Sigmoid colon (tissue), 7 donors: Measurements from ENCODE around the gene NKAIN1. TPM values are rescaled to one million over a fixed set of nuclear protein-coding genes. Genes with fewer than 3 reads are reported as not detected.
"Not testable (repeated sequence)": the region's sequence is repeated elsewhere in the genome, so short reads cannot be mapped to it uniquely, and the experiment has no call there.

Source experiments
- DNase-seq: peaks from one replicate; pipeline ENCODE4 v3.0.0-alpha.2; 2019
- H3K27ac ChIP-seq, 4 donors: fragments of 200-600 bp; sonication (generic); one replicate each; pipeline ENCODE4 v1.5.1; 2016 to 2019; ENCODE audit warnings: mild to moderate bottlenecking in 1 of 4
- H3K27me3 ChIP-seq, 3 donors: fragments of 200-600 bp; sonication (generic); one replicate each; pipeline ENCODE4 v1.5.1; 2019; ENCODE audit warnings: mild to moderate bottlenecking in 1 of 3
- H3K36me3 ChIP-seq, 4 donors: fragments of 200-600 bp; sonication (generic); one replicate each; pipeline ENCODE4 v1.5.1; 2016 to 2019
- H3K4me1 ChIP-seq, 4 donors: fragments of 200-600 bp; sonication (generic); one replicate each; pipeline ENCODE4 v1.5.1; 2017 to 2019
- H3K4me3 ChIP-seq, 4 donors: fragments of 200-600 bp; sonication (generic); one replicate each; pipeline ENCODE4 v1.5.1; 2017 to 2019; ENCODE audit warnings: mild to moderate bottlenecking in 2 of 4, moderate library complexity in 1 of 4
- H3K9me3 ChIP-seq, 4 donors: fragments of 200-600 bp in 3 of 4; sonication (generic) in 3 of 4; one replicate each; pipeline versions ENCODE4 v1.5.1 to v1.6.1; 2013 to 2019
- CTCF ChIP-seq, 4 experiments: fragments of 450-650 bp in 3 of 4; fragments of 200-600 bp in 1 of 4; IDR thresholded peaks; one replicate each; pipeline ENCODE4 v1.5.1; 2016 to 2019; ENCODE audit warnings: antibody characterized with exemption in 4 of 4, mild to moderate bottlenecking in 3 of 4, moderate library complexity in 2 of 4
- EP300 ChIP-seq, 4 donors: sonication (generic); formaldehyde crosslinking; IDR thresholded peaks; one replicate each; pipeline ENCODE4 v1.6.1; 2017; ENCODE audit warnings: antibody characterized with exemption in 4 of 4
- POLR2A ChIP-seq, 2 donors: fragments of 450-650 bp; IDR thresholded peaks; one replicate each; pipeline ENCODE4 v1.6.1; 2016; ENCODE audit warnings: antibody characterized with exemption in 2 of 2, mild to moderate bottlenecking in 2 of 2, moderate library complexity in 2 of 2
- POLR2AphosphoS5 ChIP-seq, 4 donors: sonication (generic); formaldehyde crosslinking; IDR thresholded peaks; one replicate each; pipeline ENCODE4 v1.6.1; 2017; ENCODE audit warnings: antibody characterized with exemption in 4 of 4
- WGBS, 2 donors: extraction: QIAGEN DNeasy Blood & Tissue Kit; methylation state at CpG; one replicate each; pipeline ENCODE4 v1.1.7; 2013; 5-methylcytosine and 5-hydroxymethylcytosine counted together
- intact Hi-C: fragments of 100-400 bp; cut with DNase I; formaldehyde crosslinking; loops from one replicate; pipeline ENCODE4 v1.15.1; 2023
- polyA plus RNA-seq, 3 donors: library from polyadenylated mRNA; stranded (reverse); fragments of 200-250 nt; gene quantifications; one replicate each; pipeline ENCODE4 v1.2.3, GENCODE V29; 2013
- total RNA-seq, 4 donors: library from RNA; depleted of rRNA; stranded (reverse); fragments of >200 nt; gene quantifications; one replicate each; pipeline ENCODE4 v1.1.0, GENCODE V29; 2016
- donor health status: healthy with polysubstance abuse.
- donor health status: Bipolar disorder and iron deficiency.
- donor health status: healthy.

NKAIN1 gene
- total and polyA plus RNA-seq, 7 donors: 0.28 to 1.4 (median 0.35) TPM; not detected in 3

GRCh38 chr1:31182352-31182751 is 57.3 kb downstream of the NKAIN1 start:
- no peak overlapping the region for H3K27ac ChIP-seq
- H3K27me3 ChIP-seq: peaks cover 3 to 43% (median 26%) of the 10 kb centered on the region in 3 donors
- H3K4me1 ChIP-seq: peaks cover 0 to 16% (median 12%) of the 10 kb centered on the region in 4 donors
- H3K4me3 ChIP-seq: no peak overlapping the region
- 1 to 2% methylated on average over 18 of the region's 18 CpGs for WGBS, 2 donors
- H3K36me3 ChIP-seq: no peaks in the 10 kb centered on the region
- H3K9me3 ChIP-seq: no peaks in the 10 kb centered on the region
- intact Hi-C loops: no loop called here
- DNase-seq: peak; percentile 74
- TF ChIP-seq POLR2A (IDR thresholded peaks at IDR 0.05) (no peak), EP300 (IDR thresholded peaks at IDR 0.05) (no peak), CTCF (IDR thresholded peaks at IDR 0.05) (peak in 1 of 4 experiments; percentile 11), POLR2AphosphoS5 (IDR thresholded peaks at IDR 0.05) (peak in 1 of 4 donors; percentile 44)

GRCh38 chr1:31181515-31182343 is 58.0 kb downstream of the NKAIN1 start:
- H3K27ac ChIP-seq: no peak overlapping the region
- H3K4me3 ChIP-seq: no peak overlapping the region
- DNase-seq: peak; percentile 68
- peaks cover 0 to 16% (median 12%) of the 10 kb centered on the region in 4 donors for H3K4me1 ChIP-seq
- 6 to 10% methylated on average over 52 of the region's 52 CpGs for WGBS, 2 donors
- intact Hi-C loops: no loop called here
- H3K9me3 ChIP-seq: no peaks in the 10 kb centered on the region
- H3K36me3 ChIP-seq: no peaks in the 10 kb centered on the region
- peak in 2 of 4 experiments; percentile 32 to 50 for TF ChIP-seq CTCF (IDR thresholded peaks at IDR 0.05)
- TF ChIP-seq EP300 (IDR thresholded peaks at IDR 0.05): no peak
- H3K27me3 ChIP-seq: peaks cover 3 to 43% (median 26%) of the 10 kb centered on the region in 3 donors

GRCh38 chr1:31180338-31180737 is 59.3 kb downstream of the NKAIN1 start:
- Histone ChIP-seq H3K27me3 (peaks cover 3 to 43% (median 26%) of the 10 kb centered on the region in 3 donors), H3K36me3 (no peaks in the 10 kb centered on the region), H3K4me3 (no peak overlapping the region), H3K4me1 (peaks cover 0 to 16% (median 12%) of the 10 kb centered on the region in 4 donors), H3K9me3 (no peaks in the 10 kb centered on the region), H3K27ac (no peak overlapping the region)
- 75 to 79% methylated on average over 6 of the region's 6 CpGs for WGBS, 2 donors
- intact Hi-C loops: no loop called here
- no peak for DNase-seq
- TF ChIP-seq EP300 (IDR thresholded peaks at IDR 0.05) (no peak), POLR2A (IDR thresholded peaks at IDR 0.05) (no peak), POLR2AphosphoS5 (IDR thresholded peaks at IDR 0.05) (no peak), CTCF (IDR thresholded peaks at IDR 0.05) (no peak)

- WGBS, 2 donors: 92 to 96% methylated on average over 33 of the region's 33 CpGs
- H3K4me3 ChIP-seq, intact Hi-C loops, H3K36me3 ChIP-seq, H3K27ac ChIP-seq, H3K9me3 ChIP-seq, DNase-seq: not testable (repeated sequence)
- Histone ChIP-seq H3K27me3 (peaks cover 0 to 25% (median 10%) of the 10 kb centered on the region in 3 donors), H3K4me1 (peaks cover 0 to 13% (median 6%) of the 10 kb centered on the region in 4 donors)
These were observed 63.4 kb downstream of the NKAIN1 start for GRCh38 chr1:31176291-31176690.

- Histone ChIP-seq H3K36me3 (no peaks in the 10 kb centered on the region), H3K9me3 (no peaks in the 10 kb centered on the region), H3K4me1 (peaks cover 0 to 25% (median 11%) of the 10 kb centered on the region in 4 donors), H3K4me3 (no peak overlapping the region), H3K27me3 (no peaks in the 10 kb centered on the region), H3K27ac (peak overlapping the region; percentile 58 to 82 (median 72))
- intact Hi-C loops: no loop called here
- 75 to 95% methylated on average over 4 of the region's 4 CpGs for WGBS, 2 donors
- TF ChIP-seq POLR2A (IDR thresholded peaks at IDR 0.05): no peak
- TF ChIP-seq POLR2AphosphoS5 (IDR thresholded peaks at IDR 0.05): no peak
- no peak for TF ChIP-seq CTCF (IDR thresholded peaks at IDR 0.05)
- no peak for TF ChIP-seq EP300 (IDR thresholded peaks at IDR 0.05)
- DNase-seq: no peak
These were observed 69.3 kb downstream of the NKAIN1 start for GRCh38 chr1:31170486-31170735.
